Measurements from ENCODE around the gene HERC5.
"Not testable (repeated sequence)": the region's sequence is repeated elsewhere in the genome, so short reads cannot be mapped to it uniquely, and the experiment has no call there.

Gene HERC5

DNA sequence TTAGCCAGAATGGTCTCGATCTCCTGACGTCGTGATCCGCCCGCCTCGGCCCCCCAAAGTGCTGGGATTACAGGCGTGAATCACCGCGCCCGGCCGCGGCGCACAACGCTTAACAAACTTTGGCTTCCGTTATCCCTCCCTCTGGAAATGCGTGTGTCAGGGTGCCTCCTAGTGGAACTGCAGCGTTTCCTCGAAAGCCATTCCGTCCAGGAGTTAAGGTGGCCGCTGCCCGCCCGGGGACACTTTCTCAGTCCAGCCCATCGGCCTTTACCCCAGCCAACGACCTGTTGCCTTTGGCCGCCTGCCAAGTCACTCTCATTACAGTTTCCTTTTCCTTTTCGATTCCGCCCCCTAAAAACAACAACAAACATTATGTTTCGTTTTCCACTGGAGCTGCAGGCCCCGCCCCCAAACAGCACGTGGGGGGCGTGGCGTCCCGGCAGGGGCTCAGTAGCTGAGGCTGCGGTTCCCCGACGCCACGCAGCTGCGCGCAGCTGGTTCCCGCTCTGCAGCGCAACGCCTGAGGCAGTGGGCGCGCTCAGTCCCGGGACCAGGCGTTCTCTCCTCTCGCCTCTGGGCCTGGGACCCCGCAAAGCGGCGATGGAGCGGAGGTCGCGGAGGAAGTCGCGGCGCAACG lies at the start of gene HERC5:
TSS of gene HERC5 (plus strand) at position 450 of the 637 bp plus-strand sequence. CDS start at position 601, 151 bp downstream.
- peak; percentile 73 to 77 for DNase-seq (ENCODE audit: low read depth in 2 of 2)

DNA sequence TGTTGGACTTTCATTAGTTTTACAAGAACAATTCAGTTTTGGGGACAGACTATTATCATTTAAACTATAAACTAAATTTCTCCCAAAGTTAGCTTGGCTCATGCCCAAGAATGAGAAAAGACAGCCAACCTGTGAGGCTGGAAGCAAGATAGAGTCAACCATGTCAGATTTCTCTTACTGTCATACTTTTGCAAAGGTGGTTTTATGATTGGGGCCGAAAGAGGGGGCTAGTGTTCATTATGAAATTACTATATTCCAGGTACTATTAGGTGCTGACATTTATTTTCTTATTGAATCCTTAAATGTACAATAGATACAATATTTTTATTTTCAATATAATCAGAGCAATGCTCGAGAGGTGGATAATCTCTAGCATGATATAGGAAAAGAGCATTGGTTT lies 47.7 kb upstream of the HERC5 start:
- DNase-seq (ENCODE audit: low read depth in 2 of 2): no peak

DNA sequence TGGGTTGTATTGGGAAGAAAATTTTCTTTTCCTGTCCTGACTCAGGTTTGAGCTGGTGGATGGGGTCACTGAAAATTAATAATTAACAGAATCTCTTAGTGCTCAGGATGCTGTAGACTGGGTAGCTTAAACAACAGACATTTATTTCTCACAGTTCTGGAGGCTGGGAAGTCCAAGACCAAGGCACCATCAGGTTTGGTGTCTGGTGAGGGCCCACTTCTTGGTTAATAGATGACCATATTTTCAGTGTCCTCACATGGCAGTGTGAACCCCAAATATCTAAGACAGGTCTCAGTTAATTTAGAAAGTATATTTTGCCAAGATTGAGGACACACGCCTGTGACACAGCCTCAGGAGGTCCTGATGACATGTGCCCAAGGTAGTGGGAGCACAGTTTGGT lies 47.1 kb upstream of the HERC5 start:
- no peak for DNase-seq (ENCODE audit: low read depth in 2 of 2)

DNA sequence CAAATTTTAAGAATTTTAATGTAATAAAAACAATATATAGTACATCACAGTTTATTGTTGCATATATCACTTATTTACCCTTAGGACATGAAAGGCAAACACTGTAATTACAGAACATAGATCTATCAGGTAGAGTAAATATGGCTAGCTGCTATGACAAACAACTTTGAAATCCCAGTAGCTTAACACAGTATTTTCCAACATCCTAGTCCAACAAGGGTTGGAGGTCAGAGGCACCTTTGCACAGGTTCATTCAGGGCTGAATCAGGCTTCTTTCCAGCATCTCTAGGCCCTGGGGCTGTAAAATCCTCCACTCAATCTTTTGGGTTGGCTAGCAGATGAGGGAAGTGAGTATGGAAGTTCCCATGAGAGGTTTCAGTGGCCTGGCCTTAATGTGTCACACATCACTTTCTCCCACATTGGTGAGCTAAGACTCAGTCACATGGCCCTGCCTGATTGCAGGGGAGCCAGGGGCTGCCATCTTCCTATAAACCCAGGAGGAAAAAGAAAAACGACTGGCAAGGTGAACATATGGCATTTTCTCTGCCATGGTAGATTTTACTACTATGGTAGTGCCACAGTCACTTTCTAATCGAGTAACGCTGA lies 45.3 kb upstream of the HERC5 start:
- no peak for DNase-seq (ENCODE audit: low read depth in 2 of 2)

DNA sequence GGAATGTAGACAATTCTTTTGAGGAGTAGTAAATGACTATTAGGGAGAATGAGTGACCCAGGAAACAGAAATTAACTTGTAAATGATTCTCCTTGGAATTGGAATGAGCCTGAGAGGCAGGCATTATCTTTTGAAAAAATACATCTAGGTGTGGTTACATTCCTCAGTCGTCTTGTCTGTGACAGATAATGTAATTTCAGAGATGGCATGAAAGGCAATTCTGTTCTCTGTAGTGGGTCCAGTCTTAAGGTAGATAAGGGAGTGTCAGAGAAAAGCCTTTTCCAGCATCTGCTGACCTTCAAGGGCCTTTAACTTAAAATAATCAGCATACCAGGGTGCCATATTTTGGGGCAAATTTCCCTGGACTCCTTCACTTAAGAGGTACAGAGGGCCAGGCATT lies 43.1 kb upstream of the HERC5 start:
- no peak for DNase-seq (ENCODE audit: low read depth in 2 of 2)

DNA sequence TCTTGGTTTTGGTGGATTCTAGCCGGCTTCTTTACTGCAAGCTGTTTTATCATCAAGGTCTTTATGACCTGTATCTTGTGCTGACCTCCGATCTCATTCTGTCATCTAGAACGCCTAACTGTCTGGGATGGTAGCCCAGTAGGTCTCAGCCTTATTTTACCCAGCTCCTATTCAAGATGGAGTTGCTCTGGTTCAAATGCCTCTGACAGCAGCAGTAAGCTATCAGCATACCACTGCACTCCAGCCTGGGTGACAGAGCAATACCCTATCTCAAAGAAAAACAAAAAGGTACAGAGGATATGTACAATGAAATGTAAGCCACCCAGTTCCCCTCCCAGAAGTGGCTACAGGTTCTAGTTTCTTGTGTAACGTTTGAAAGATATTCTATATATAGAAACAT lies 42.2 kb upstream of the HERC5 start:
- no peak for DNase-seq (ENCODE audit: low read depth in 2 of 2)

DNA sequence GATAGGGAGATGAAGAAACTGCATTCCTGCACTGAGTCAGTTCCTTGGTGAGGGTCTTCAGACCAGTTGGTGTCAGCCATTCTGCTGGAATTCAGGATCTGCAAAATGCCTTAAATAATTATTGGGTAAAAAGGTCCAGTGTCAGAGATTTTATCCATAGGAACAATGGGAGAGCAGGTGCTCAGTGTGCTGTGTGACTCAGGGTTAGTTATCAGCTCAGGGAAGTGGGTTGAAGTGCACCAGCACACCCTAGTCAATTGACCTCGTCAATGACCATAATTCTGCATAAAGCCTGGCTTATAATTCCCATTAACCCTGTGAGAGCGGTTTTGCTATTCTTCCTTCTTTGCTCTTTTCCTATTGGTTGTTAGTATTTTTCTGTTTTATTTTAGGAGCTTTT lies 40.9 kb upstream of the HERC5 start:
- DNase-seq (ENCODE audit: low read depth in 2 of 2): no peak

DNA sequence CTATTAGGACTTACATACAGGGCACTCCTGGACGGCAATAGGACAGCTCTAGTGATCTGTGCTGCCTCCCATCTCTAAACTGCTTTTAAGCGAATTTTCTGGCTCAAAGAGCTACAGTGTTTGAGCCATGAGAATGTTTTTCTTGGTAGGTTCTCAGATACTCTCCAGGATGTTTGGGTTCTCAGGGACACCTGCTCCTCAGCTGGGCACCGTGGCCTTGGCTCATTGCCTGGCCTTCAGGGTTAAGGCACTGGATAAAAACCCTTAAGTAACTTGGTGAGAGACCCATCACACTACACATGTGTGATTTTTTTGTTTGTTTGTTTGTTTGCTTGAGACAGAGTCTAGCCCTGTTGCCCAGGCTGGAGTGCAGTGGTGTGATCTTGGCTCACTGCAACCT lies 38.5 kb upstream of the HERC5 start:
- DNase-seq (ENCODE audit: low read depth in 2 of 2): no peak

DNA sequence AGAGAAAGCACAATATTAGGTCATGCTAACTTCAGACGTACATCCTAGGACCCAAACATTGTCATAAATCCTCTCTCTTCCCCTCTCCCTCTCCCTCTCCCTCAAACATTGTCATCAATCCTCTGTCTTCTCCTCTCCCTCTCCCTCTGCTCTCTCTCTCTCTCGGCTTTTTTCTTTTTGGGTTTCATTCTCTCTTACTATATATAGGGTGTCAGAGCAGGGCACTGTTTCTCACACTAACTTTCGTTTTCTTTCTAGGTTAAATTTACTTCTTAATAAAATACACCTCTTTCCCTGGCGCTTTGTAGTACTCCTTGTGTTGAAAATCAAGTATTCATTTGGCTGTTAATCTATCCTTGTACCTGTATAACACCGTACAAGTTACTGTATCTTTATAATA lies 37.0 kb upstream of the HERC5 start:
- no peak for DNase-seq (ENCODE audit: low read depth in 2 of 2)

DNA sequence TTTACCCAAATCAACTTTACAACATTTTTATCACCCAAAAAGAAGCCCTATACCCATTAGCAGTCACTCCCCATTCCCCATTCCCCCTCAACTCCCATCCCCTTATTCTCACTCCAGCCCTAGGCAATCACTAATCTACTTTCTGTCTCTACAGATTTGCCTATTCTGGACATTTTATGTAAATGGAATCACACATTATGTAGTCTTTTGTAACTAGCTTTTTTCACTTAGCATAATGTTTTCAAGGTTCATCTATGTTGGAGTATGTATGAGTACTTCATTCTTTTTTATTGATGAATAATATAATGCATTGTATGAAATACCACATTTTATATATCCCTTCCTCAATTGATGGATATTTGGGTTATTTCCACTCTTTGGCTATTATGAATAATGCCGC lies 36.1 kb upstream of the HERC5 start:
- DNase-seq (ENCODE audit: low read depth in 2 of 2): no peak

DNA sequence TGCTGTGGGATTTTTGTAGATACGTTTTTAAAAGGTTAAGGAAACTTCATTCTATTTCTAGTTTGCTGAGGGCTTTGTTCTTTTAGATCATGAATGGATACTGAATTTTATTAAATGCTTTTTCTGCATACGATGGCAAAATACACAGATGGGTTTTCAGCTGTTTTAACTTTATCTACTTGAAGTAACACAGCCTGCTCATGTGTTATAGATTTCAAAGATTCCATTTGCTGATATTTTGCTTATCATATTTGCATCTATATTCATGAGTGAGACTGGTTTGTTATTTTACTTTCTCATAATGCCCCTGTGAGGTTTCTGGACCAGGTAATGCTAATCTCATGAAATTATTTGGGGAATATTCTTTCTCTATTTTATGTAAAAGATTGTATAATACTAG lies 34.5 kb upstream of the HERC5 start:
- no peak for DNase-seq (ENCODE audit: low read depth in 2 of 2)

DNA sequence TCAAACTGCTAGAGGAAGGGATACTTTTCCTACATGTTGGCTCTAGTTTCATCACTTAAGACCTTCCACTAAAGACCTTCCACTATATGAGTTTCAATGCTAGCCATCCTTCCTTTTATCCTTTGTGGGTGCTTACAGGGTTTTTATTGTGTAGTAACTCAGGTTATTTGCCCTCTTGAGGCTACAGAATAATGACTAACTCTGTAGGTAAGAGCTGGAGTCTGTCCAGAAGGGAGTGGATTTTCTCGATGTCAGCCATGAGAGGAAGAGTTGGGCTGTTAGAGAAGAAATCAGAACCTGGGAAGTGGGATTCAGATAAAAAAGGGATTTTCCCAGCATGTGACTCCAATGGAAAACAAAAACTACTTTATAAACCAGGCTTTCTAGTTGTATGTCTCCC lies 27.5 kb upstream of the HERC5 start:
- no peak for DNase-seq (ENCODE audit: low read depth in 2 of 2)

DNA sequence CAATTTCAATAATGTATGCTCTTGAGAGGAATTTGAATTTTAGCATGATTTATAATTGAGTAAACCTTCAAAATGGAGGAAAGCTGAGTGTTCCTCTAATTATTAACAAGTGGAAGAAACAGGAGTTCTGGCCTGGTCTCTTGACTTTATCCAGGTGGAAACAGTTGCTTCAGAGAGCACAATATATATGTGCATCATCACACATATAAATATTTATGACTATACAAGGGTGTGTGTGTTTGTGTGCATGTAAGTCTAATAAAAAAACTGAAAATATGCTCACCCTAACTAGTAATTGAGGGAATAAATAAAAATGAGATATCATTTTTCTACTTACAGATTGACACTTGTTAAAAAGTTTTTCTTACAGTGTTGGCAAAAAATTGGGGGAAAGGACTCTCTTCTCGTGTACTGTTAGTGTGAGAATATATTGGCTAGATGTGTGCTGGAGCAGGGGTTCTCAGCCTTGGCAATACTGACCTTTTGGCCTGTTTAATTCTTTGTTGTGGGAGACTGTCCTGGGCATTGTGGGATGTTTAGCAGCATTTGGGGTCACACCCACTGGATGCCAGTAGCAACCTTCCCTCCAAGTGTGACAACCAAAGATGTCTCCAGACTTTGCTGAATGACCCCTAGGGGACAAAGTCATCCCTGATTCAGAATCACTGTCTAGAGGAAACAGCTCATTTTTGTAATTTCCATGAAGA lies 20.8 kb upstream of the HERC5 start:
- no peak for DNase-seq (ENCODE audit: low read depth in 2 of 2)

DNA sequence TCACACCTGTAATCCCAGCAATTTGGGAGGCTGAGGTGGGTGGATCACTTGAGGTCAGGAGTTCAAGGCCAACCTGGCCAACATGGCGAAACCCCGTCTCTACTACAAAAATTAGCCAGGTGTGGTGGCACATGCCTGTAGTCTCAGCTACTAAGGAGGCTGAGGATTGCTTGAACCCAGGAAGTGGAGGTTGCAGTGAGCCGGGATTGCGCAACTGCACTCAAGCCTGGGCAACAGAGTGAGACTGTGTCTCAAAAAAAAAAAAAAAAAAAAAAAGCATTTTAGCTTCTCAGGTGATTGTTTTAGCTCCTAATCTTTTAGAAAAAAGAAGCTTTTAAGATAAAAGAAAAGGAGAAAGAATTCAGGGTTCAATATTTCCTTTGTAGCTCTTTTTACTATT lies 19.0 kb upstream of the HERC5 start:
- not testable (repeated sequence) for DNase-seq (ENCODE audit: low read depth in 2 of 2)

DNA sequence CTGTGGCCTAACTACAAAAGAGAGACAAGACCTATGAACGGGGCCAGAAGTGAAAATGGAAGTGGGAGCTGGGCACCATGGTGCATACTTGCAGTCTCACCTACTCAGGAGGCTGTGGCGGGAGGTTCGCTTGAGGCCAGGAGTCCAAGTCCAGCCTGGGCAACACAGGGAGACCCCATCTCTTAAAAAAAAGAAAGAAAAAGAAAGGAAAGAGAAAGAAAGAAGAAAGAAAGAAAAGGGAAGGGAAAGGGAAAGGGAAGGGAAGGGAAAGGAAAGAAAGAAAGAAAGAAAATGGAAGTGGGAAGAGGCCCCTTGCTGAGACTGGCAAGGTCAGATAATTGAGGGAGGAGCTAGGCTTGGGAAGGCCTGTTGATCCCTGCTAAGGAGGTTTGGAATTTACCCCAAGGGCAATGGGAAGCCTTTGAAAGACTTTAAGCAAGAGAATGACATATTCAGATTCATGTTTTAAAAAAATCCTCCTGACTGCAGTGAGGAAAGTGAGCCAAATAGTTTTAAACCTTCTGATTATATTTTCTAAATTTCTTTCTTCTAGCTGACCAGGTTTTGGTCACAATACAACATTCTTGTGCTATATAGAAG lies 17.7 kb upstream of the HERC5 start:
- DNase-seq (ENCODE audit: low read depth in 2 of 2): no peak

DNA sequence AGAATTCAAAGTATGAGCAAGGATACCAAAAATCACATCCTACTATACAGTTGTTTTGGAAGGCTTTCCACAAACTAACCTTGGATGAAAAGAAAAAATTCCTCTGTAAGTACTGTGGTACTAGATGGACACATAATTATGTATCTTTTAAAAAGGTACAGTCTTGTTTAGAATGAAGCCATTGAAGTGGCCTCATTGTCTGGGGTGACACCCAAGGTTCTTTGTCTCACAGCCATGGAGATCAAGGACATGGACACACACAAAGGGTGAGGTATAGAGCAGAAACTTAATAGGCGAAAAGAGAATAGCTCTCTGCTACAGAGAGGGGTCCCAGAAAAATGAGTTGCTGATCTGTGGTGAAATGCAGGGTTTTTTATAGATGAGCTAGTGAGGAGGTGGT lies 16.8 kb upstream of the HERC5 start:
- no peak for DNase-seq (ENCODE audit: low read depth in 2 of 2)

DNA sequence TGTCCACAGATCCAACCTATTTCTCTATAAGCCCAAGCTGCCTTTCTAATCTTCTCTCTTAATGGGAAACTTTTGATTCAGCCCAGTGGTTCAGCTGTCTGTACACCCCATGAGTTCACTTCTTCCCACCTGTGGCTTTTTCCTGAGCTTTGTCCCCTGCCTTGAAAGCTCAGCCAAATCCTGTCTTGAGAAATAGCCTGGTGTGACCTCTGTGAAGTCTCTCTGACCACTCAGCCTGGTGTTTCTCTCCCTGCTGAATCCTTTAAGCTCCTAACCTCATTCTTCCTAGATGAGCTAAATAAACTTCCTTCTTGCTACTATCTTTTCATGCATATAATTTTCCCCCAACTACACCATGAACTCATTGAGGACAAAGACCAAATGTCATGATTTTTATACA lies 15.2 kb upstream of the HERC5 start:
- DNase-seq (ENCODE audit: low read depth in 2 of 2): no peak

DNA sequence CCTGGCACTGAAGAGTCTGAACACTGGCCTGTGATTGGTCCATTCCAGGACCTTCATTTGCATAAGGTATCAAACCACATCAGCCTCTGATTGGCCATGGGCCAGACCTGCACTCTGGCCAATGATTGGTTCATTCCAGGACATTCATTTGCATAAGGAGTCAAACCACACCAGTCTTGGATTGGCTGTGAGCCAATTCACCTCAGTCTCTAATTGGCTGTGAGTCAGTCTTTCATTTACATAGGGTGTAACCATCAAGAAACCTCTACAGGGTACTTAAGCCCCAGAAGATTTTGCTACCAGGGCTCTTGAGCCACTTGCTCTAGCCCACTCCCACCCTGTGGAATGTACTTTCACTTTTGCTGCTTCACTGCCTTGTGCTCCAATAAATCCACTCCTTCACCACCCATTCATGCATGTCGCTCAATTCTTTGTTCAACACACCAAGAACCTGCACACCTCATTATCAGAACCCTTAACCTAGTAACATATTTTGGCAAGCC lies 14.2 kb upstream of the HERC5 start:
- no peak for DNase-seq (ENCODE audit: low read depth in 2 of 2)

DNA sequence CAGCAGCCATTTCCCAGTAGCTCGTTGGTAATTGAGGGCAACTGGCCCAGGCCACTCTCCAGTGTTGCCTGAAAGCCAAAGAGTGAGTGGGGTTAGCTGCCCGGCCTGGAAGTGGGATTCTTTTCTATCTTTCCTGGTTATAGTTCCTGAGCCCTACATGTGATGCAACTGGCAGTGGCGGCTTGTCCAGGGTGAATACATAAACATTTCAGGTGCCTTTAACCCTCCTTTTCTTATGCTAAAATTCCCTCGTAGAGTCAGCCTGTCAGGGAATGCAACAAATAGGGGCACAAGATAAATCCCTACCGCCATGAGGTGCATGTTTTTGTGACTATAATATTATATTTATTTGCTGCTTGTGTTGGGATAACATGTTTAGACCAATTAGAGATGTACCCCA lies 13.4 kb upstream of the HERC5 start:
- no peak for DNase-seq (ENCODE audit: low read depth in 2 of 2)

DNA sequence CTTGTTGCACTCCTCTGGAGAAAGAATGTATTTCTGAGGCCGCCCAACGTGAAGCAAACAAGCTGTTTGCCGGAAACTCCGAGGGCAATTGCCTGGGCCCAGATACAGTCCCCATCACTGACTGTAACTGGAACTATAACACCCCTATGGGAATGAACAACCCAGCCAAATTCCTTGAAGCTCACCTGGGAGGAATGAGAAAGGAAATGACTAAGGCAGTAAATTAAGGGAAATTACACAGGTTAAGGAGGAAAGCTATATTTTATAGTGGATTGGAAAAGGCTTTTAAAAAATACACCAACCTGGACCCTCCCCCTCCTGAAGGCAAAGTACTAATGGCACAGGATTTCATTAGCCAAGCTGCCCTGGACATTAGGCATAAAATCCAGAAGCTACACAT lies 11.7 kb upstream of the HERC5 start:
- DNase-seq (ENCODE audit: low read depth in 2 of 2): no peak

DNA sequence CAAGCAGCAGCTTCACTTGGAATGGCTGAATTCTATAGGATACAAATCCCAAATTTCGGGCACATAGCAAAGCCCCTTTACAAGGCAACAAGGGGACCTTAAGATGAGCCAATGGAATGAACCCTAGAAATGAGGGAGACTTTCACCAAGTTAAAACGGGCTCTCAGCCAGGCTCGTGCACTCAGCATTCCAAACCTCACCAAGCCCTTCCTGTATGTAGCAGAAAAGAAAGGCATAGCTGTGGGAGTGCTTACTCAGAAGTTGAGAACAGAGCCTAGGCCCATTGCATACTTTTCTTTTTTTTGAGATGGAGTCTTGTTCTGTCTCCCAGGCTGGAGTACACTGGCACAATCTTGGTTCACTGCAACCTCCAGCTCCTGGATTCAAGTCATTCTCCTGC lies 10.8 kb upstream of the HERC5 start:
- DNase-seq (ENCODE audit: low read depth in 2 of 2): no peak

DNA sequence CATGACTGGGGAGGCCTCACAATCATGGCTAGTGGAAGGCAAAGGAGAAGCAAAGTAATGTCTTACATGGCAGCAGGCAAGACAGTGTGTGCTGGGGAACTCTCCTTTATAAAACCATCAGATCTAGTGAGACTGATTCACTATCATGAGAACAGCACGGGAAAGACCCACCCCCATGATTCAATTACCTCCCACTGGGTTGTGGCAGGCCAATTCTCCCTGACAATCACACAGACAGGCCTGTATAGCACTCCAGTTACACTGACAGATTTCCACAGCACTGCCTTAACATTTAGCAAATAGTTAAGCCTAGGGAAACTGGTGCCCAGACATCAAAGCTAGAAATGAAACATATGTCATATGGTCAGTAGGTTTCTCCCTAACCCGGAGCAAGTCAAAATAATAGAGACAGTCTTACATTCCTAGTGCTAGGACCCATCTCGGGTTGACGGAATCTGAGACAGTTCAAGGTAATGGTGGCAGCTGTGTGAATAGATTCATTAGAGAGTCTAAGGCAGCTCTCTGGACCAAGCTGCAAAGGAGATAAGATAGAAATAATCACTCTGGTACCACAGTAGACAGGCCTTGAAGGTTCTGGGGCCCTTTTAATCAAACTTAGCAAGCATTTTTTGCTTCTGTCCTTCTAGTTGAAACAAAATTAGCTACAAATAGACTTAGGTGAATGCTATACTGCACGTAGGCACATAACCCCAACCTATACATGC lies 9.4 kb upstream of the HERC5 start:
- no peak for DNase-seq (ENCODE audit: low read depth in 2 of 2)
